Measurements from ENCODE around the gene MARCOL.

DNA sequence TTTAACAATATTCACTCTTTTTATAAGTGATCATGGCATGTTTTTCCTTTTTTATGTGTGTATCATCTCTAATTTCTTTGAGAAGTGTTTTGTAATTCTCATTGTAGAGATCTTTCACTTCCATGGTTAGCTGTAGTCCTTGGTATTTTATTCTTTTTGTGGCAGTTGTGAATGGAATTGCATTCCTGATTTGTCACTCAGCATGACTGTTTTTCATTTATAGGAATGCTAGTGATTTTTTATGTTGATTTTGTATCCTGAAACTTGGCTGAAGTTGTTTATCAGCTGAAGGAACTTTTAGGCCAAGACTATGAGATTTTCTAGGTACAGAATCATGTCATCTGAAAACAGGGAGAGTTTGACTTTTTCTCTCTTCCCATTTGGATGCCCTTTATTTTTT, 17.1 kb downstream of the MARCOL start:
- TF ChIP-seq, protein P1, sequence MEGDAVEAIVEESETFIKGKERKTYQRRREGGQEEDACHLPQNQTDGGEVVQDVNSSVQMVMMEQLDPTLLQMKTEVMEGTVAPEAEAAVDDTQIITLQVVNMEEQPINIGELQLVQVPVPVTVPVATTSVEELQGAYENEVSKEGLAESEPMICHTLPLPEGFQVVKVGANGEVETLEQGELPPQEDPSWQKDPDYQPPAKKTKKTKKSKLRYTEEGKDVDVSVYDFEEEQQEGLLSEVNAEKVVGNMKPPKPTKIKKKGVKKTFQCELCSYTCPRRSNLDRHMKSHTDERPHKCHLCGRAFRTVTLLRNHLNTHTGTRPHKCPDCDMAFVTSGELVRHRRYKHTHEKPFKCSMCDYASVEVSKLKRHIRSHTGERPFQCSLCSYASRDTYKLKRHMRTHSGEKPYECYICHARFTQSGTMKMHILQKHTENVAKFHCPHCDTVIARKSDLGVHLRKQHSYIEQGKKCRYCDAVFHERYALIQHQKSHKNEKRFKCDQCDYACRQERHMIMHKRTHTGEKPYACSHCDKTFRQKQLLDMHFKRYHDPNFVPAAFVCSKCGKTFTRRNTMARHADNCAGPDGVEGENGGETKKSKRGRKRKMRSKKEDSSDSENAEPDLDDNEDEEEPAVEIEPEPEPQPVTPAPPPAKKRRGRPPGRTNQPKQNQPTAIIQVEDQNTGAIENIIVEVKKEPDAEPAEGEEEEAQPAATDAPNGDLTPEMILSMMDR (IDR thresholded peaks at IDR 0.05; ENCODE audit: low read depth, low read length, poor library complexity, severe bottlenecking) = no peak
- no peak for TF ChIP-seq EZH2phosphoT487 (IDR thresholded peaks at IDR 0.05; ENCODE audit: borderline replicate concordance, low read length)
